Erythroblast (primary cell): ENCODE measurements around the gene SEMG1.

Experiments
- GATA1 ChIP-seq: IDR thresholded peaks from 2 replicates; pipeline ENCODE4 v1.6.1; 2011; ENCODE audit warnings: low read depth, mild to moderate bottlenecking, control low read depth, low read length, moderate library complexity
- POLR2A ChIP-seq: IDR thresholded peaks from 2 replicates; pipeline ENCODE4 v1.6.1; 2011; ENCODE audit warnings: mild to moderate bottlenecking, low read length

GRCh38 chr20:45251884-45252560 is 45.2 kb downstream of the SEMG1 start:
- no peak for TF ChIP-seq POLR2A
- no peak for TF ChIP-seq GATA1
